IPS-NIHi7 (cell line): ENCODE results near the gene CIRBP.
A peak's percentile ranks its signal among the peaks of the same experiment; 100 is the strongest.
"Not testable (repeated sequence)": the region's sequence is repeated elsewhere in the genome, so short reads cannot be mapped to it uniquely, and the experiment has no call there.

Experiments used
- DNase-seq: peaks from one replicate; pipeline ENCODE4 v3.0.0; 2012; ENCODE audit warnings: mixed read lengths; ENCODE audit errors: extremely low spot score

CIRBP gene

GRCh38 chr19:1308718-1309117 lies 39.6 kb downstream of the CIRBP start:
- no peak for DNase-seq

GRCh38 chr19:1309977-1310852 lies 41.1 kb downstream of the CIRBP start:
- DNase-seq = no peak

- no peak for DNase-seq
Measured at GRCh38 chr19:1310853-1311180, 41.7 kb downstream of the CIRBP start.

- no peak for DNase-seq
Measured at GRCh38 chr19:1311543-1312091, 42.5 kb downstream of the CIRBP start.

- peak; percentile 78 for DNase-seq
Measured at GRCh38 chr19:1312767-1313694, 43.9 kb downstream of the CIRBP start.

GRCh38 chr19:1313695-1314613 lies 44.8 kb downstream of the CIRBP start:
- DNase-seq = no peak

GRCh38 chr19:1315470-1316166 lies 46.5 kb downstream of the CIRBP start:
- DNase-seq = peak; percentile 84

GRCh38 chr19:1316466-1316865 lies 47.3 kb downstream of the CIRBP start:
- DNase-seq = no peak

GRCh38 chr19:1317274-1318003 lies 48.3 kb downstream of the CIRBP start:
- no peak for DNase-seq

GRCh38 chr19:1318678-1319471 lies 49.7 kb downstream of the CIRBP start:
- DNase-seq = no peak

- DNase-seq = not testable (repeated sequence)
Measured at GRCh38 chr19:1320282-1320650, 51.1 kb downstream of the CIRBP start.

- DNase-seq = no peak
Measured at GRCh38 chr19:1321539-1321938, 52.4 kb downstream of the CIRBP start.

- DNase-seq = no peak
Measured at GRCh38 chr19:1322198-1322981, 53.3 kb downstream of the CIRBP start.

- DNase-seq = no peak
Measured at GRCh38 chr19:1324249-1324805, 55.2 kb downstream of the CIRBP start.
